Measurements from ENCODE around the gene OR52R1. TPM values are rescaled to one million over a fixed set of nuclear protein-coding genes. Genes with fewer than 3 reads are reported as not detected.

The OR52R1 gene
- total RNA-seq = not detected in 2 replicates

DNA sequence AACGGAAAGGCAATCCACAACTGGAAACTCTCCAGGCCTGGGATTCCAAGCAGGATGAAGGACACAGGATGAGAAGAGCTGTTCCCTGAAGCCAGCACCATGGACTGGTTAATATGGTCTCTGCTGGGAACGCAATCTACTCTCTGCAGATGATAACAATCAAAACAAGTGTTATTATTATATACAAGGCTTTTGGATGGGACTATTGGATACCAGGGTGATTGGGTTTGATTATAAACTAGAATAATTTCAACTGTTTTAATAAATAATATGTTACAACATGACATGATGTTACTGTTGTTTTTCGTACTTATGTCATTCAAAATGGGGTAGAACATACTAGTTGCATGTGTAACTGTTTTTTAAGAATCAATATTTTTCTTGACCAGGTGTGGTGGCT lies at the start of gene OR52R1:
Gene OR52R1, minus strand, starts transcription at position 101 of the 400 bp plus-strand sequence. Its CDS starts 0 bp downstream, at position 101.

DNA sequence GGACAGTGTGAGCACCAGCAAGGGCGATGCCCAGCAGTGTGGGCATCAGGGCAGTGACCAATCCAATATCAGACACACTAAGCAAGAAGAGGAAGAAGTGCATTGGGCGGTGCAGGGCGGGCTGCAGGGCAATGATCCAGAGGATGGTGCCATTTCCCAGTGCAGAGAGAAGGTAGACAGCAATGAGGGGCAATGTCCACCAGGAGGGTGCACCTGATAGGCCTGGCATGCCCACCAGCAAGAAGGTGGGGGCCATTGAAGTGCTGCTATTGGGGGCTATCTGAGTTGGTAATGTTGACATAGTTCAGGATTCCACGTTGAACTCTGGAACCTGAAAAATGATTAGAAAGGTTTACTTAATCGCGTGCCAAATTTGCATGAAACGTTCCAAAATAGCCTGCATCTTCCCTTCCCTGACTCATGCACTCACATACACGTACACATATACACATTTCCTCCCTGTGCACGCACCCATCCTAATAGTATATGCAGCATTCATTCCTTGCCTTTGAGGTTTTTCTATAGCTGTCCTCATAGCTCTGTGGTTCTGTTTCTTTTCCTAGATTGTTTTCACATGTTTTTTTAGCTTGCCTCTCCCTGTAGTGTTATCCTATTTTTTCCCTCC lies 44.8 kb upstream of the OR52R1 start, which contains the start of gene OR51S1:
Gene OR51S1, minus strand, starts transcription at position 301 of the 625 bp plus-strand sequence. Its CDS starts 0 bp downstream, at position 301.

DNA sequence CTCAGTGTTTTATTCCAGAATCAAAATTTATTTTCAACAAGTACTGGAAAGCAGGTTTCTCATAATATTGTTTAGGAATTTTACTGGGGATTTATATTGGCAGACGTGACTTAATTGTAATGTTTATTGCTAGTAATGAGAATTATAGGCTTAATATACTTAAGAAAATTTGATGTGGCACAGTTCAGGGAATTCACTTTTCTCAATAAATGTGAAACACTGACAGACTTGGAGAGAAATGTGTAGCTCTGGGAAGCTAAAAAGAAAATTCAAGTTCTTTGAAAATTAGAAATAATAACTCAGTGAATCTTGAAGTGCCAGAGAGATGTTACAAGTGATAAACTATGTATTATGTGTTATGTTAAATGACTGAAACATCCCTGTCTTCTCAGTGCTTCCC lies 16.8 kb upstream of the OR52R1 start, which contains the start of gene OR51F2:
Gene OR51F2, plus strand, starts transcription at position 301 of the 400 bp plus-strand sequence. CDS start 101 bp downstream, outside the sequence.

DNA sequence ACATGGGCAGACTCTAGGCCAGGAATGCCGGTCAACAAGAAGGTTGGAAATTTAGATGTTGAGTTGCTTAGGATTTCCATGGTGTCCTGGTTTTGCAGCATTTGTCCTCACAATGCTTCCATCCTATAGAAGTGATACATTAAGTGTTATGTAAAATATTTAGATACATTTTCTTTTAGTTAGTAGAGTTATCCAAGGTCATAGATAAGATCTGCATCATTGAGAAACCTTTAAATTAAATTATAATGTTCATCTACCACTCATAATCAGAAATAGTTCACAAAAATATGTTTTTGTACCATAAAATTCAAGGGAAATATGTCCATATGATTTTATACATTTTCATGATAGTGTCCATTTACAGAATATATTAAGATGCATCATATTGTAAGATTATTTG lies 34.3 kb downstream of the OR52R1 start, which contains the start of gene OR51F1:
Gene OR51F1, minus strand, starts transcription at position 101 of the 400 bp plus-strand sequence. Its CDS starts 0 bp downstream, at position 101.

Other genes with a start within 250 kb of the OR52R1 start
- gene OR52I2, start 222.6 kb downstream of the OR52R1 start, total RNA-seq = not detected in 2 replicates
- not detected in 2 replicates for gene OR52I1, start 210.3 kb downstream of the OR52R1 start, total RNA-seq
- gene TRIM68, start 196.1 kb downstream of the OR52R1 start, total RNA-seq = 10.2 and 11.9 TPM in 2 replicates
- gene OR51D1, start 166.9 kb downstream of the OR52R1 start, total RNA-seq = not detected in 2 replicates
- gene OR51E1, start 160.4 kb downstream of the OR52R1 start, total RNA-seq = under 0.01 TPM in 1 of 2 replicates, not detected in the other
- gene OR51E2, start 106.5 kb downstream of the OR52R1 start, total RNA-seq = 0.59 and 1.8 TPM in 2 replicates
- not detected in 2 replicates for gene MMP26, start 99.6 kb downstream of the OR52R1 start, total RNA-seq
- not detected in 2 replicates for gene OR51F1, start 34.4 kb downstream of the OR52R1 start, total RNA-seq
- not detected in 2 replicates for gene OR51F2, start 16.9 kb upstream of the OR52R1 start, total RNA-seq
- gene OR51S1, start 44.8 kb upstream of the OR52R1 start, total RNA-seq = not detected in 2 replicates
- not detected in 2 replicates for gene OR51T1, start 77.5 kb upstream of the OR52R1 start, total RNA-seq
- not detected in 2 replicates for gene OR51A7, start 99.4 kb upstream of the OR52R1 start, total RNA-seq
- not detected in 2 replicates for gene OR51G2, start 115.0 kb upstream of the OR52R1 start, total RNA-seq
- gene OR51G1, start 120.0 kb upstream of the OR52R1 start, total RNA-seq = not detected in 2 replicates
- not detected in 2 replicates for gene OR51A4, start 143.2 kb upstream of the OR52R1 start, total RNA-seq
- not detected in 2 replicates for gene OR51A2, start 151.3 kb upstream of the OR52R1 start, total RNA-seq
- gene OR51L1, start 190.5 kb upstream of the OR52R1 start, total RNA-seq = not detected in 2 replicates
- 0.30 TPM in 1 of 2 replicates, not detected in the other for gene OR52J3, start 242.1 kb upstream of the OR52R1 start, total RNA-seq